HG03039 (cell line): ENCODE measurements around the gene HGS.
A peak's percentile ranks its signal among the peaks of the same experiment; 100 is the strongest.

Experiments
- ATAC-seq: cut with Tn5 transposase; IDR thresholded peaks from one replicate; pipeline ENCODE4 v1.9.1; 2021; ENCODE audit warnings: mild to moderate bottlenecking, moderate library complexity; ENCODE audit not compliant: unreplicated experiment

The HGS gene

GRCh38 chr17:81683208-81683583 is 615 bp upstream of the HGS start:
- ATAC-seq, result peak; percentile 3

DNA sequence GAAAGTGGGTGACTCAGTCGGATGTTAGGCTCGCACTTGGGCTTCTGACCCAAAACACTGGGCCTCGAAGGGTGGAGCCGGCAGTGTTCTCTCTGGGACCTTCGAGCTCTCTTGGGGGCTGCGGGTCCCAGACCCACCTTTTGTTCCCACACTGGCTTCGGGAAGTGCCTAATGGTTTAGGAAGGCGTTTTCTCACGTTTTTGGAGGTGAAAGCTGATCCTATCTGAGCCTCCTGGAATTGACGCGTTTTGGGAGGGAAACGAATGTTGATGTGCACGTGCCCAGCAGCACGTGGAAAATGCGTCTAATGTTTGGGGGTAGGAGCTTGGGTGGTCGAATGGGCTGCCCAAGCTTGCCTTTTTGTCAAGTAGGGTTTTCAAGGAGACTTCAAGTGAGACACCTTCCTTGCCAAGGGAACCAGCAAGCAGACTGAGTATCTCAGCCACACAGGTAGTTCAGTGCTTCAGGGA is 666 bp downstream of the HGS start:
- ATAC-seq, result no peak

DNA sequence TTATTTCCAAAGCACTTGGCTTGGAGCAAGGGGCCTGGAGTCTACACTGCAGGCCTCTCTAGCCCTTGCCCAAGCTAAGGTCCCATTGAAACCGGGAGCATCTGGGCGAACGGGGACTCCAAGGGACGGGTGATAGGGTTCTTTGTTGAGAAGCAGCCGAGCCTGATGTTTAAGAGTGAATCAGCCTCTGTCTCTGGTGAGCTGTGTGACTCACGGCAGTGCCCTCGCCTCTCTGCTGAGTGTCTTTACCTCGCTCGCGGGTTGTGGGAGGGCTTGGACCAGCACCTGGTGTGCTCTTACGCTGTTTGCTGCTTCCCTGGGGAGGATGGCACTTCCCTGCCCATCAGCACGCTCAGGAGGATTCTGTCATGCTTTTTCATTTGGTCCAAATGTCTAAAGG is 1.3 kb downstream of the HGS start:
- ATAC-seq, result no peak

GRCh38 chr17:81686614-81687013 is 2.8 kb downstream of the HGS start:
- ATAC-seq, result no peak

DNA sequence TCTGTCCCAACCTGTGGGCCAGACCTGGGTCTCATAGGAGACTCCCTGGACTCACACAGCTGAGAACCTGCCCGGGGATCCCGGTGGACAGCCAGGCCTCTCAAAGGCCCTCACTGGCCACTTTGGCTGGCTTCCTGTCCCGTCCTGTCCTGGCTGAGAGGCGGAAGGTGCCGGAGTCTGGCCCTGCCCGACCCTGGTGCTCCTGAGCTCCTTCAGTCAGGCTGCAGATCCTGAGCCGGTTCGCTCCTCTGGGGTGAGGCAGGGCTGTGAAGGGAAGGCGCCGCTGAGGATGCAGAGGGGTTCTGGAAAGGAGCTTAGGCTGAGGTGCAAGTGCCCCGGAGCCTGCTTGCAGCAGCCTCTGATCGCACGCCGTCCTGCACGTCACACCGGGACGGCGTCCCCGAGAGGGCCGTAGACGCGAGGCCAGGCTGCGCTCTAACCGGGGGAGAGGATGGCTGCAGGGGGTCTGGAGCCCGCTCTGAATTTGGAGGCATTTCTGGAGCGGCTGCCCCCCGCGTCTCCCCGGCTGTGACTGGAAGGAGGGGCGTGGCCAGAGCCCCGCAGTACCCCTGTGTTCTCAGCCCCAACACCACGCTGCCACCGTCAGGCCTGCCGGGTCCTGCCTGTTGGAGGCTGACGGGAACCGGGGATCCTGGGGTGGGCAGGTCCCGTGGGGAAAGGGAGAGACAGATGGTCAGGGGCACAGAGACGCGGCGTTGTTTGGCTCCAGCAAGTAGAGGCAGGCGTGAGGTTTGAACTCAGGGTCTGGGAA is 4.1 kb downstream of the HGS start:
- ATAC-seq, result no peak

GRCh38 chr17:81688616-81689015 is 4.8 kb downstream of the HGS start:
- no peak for ATAC-seq

- ATAC-seq, result no peak
Observed at GRCh38 chr17:81690066-81690465, 6.3 kb downstream of the HGS start.

DNA sequence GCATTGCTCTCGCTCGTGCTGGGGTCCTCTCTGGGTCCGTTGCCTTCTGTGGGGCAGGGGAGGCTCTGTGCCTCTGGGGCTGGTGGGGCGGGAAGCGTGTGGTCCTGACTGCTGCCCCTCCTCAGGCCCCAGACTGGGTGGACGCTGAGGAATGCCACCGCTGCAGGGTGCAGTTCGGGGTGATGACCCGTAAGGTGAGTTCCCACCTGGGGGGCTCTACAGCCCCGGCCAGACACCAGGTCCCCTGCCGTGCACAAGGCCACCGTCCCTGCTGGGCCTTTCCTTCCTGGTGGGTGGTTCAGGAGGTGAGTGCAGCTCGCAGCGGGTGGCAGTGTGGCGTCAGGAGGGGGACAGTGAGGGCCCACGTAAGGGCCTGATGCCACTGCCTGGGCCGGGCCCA is 6.7 kb downstream of the HGS start:
- no peak for ATAC-seq

- no peak for ATAC-seq
Observed at GRCh38 chr17:81691196-81691595, 7.4 kb downstream of the HGS start.

GRCh38 chr17:81691608-81692007 is 7.8 kb downstream of the HGS start:
- ATAC-seq, result no peak

DNA sequence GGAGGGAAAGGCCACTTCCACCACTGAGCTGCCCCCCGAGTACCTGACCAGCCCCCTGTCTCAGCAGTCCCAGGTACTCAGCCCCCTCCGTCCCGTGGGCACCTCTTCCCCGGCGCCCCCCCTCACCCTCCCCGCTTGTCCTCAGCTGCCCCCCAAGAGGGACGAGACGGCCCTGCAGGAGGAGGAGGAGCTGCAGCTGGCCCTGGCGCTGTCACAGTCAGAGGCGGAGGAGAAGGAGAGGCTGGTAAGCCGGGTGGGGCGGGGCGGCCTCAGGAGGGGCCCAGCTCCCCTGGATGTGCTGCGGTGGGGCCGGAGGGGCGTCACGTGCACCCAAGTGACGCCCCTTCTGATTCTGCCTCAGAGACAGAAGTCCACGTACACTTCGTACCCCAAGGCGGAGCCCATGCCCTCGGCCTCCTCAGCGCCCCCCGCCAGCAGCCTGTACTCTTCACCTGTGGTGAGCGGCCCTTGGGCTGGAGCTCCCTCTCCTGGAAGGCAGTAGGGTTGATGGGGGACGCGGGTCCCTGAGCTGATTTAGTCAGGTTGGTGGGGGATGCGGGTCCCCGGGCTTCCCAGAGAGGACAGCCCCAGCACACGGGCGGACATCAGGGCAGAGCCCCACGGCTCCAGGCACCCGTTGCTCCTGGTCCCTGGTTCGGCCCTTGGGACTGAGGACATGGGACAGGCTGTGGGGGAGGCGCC is 9.8 kb downstream of the HGS start:
- ATAC-seq, result no peak

GRCh38 chr17:81694810-81695209 is 11.0 kb downstream of the HGS start:
- no peak for ATAC-seq

- ATAC-seq, result no peak
Observed at GRCh38 chr17:81695211-81695610, 11.4 kb downstream of the HGS start.

DNA sequence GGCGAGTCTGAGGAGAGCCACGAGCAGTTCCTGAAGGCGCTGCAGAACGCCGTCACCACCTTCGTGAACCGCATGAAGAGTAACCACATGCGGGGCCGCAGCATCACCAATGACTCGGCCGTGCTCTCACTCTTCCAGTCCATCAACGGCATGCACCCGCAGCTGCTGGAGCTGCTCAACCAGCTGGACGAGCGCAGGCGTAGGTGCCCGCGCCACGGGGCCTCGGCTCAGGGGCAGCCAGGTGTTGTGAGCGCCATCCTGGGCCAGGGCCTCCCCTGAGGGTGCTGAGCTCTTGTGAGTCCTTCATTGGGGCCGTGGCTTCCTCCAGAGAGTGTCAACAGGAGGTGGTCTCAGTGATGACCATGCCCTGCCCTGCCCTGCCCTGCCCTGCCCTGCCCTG is 12.0 kb downstream of the HGS start:
- ATAC-seq, result no peak

GRCh38 chr17:81696218-81696941 is 12.6 kb downstream of the HGS start:
- ATAC-seq, result no peak

GRCh38 chr17:81697261-81698044 is 13.6 kb downstream of the HGS start:
- no peak for ATAC-seq

GRCh38 chr17:81700353-81701287 is 16.8 kb downstream of the HGS start:
- no peak for ATAC-seq

DNA sequence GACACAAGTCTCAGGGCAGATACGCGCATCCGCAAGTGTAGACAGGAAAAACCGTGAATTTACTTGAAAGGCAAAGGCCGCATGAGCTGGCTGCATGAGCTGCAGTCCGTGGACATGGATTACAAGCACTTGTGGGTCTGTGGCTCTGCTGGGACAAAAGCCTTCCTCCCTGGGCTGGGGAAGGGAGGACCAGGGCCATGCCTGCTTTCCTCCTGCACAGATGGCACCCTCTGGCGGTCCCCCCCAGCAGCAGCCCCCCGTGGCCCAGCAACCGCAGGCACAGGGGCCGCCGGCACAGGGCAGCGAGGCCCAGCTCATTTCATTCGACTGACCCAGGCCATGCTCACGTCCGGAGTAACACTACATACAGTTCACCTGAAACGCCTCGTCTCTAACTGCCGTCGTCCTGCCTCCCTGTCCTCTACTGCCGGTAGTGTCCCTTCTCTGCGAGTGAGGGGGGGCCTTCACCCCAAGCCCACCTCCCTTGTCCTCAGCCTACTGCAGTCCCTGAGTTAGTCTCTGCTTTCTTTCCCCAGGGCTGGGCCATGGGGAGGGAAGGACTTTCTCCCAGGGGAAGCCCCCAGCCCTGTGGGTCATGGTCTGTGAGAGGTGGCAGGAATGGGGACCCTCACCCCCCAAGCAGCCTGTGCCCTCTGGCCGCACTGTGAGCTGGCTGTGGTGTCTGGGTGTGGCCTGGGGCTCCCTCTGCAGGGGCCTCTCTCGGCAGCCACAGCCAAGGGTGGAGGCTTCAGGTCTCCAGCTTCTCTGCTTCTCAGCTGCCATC is 17.7 kb downstream of the HGS start:
- ATAC-seq, result no peak
